NCI-H82 (cell line): Measurements from ENCODE around the gene FGFRL1.
"Not testable (repeated sequence)": the region's sequence is repeated elsewhere in the genome, so short reads cannot be mapped to it uniquely, and the experiment has no call there.

Source experiments
- DNase-seq: peaks from one replicate; lab custom pipeline; 2025; lab: John Stamatoyannopoulos, UW

FGFRL1 gene

DNA sequence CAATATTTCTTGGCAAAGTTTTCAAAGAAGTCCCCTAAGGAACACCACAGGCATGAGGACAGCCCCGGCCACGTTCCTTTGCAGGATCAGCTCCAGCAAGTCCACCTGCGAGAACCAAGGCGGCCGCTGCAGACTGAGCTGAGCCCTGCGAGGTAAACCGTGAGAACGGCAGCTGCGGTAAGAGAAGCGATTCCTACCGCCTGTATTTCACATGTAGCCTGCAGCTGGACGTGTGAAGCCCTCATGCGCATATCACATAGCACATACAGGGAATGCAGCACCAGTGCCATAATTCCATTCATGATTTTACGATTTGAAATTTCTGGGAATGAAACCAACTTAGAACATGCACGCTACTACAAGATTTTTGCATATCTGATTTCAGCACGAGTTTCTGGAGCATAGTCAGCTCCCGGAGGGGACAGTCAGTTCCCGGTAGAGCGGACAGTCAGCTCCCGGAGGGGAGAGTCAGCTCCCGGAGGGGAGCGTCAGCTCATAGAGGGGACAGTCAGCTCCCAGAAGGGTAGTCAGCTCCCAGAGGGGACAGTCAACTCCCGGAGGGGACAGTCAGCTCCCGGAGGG, 41.7 kb downstream of the FGFRL1 start:
- DNase-seq = no peak

DNA sequence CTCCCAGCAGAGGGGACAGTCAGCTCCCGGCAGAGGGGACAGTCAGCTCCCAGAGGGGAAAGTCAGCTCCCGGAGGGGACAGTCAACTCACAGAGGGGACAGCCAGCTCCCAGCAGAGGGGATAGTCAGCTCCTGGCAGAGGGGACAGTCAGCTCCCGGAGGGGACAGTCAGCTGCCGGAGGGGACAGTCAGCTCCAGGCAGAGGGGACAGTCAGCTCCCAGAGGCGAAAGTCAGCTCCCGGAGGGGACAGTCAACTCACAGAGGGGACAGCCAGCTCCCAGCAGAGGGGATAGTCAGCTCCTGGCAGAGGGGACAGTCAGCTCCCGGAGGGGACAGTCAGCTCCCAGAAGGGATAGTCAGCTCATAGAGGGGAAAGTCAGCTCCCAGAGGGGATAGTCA, 42.5 kb downstream of the FGFRL1 start:
- not testable (repeated sequence) for DNase-seq

DNA sequence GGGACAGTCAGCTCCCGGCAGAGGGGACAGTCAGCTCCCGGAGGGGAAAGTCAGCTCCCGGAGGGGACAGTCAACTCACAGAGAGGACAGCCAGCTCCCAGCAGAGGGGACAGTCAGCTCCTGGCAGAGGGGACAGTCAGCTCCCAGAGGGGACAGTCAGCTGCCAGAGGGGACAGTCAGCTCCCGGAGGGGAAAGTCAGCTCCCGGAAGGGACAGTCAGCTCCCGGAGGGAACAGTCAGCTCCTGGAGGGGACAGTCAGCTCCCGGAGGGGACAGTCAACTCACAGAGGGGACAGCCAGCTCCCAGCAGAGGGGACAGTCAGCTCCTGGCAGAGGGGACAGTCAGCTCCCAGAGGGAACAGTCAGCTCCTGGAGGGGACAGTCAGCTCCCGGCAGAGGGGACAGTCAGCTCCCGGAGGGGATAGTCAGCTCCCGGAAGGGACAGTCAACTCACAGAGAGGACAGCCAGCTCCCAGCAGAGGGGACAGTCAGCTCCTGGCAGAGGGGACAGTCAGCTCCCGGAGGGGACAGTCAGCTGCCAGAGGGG, 43.3 kb downstream of the FGFRL1 start:
- DNase-seq = not testable (repeated sequence)

DNA sequence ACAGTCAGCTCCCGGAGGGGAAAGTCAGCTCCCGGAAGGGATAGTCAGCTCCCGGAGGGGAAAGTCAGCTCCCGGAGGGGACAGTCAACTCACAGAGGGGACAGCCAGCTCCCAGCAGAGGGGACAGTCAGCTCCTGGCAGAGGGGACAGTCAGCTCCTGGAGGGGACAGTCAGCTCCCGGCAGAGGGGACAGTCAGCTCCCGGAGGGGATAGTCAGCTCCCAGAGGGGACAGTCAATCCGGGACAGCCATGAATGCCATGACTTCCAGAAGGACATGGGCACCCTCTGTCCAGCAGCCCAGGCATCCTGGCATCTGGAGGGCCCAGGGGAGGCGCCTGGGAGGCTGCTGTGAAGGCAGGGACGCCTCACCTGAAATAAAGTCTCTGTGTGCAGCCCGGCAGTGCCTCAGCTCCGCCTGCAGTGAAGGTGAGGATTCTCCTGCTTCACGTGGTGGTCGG, 43.8 kb downstream of the FGFRL1 start:
- not testable (repeated sequence) for DNase-seq

DNA sequence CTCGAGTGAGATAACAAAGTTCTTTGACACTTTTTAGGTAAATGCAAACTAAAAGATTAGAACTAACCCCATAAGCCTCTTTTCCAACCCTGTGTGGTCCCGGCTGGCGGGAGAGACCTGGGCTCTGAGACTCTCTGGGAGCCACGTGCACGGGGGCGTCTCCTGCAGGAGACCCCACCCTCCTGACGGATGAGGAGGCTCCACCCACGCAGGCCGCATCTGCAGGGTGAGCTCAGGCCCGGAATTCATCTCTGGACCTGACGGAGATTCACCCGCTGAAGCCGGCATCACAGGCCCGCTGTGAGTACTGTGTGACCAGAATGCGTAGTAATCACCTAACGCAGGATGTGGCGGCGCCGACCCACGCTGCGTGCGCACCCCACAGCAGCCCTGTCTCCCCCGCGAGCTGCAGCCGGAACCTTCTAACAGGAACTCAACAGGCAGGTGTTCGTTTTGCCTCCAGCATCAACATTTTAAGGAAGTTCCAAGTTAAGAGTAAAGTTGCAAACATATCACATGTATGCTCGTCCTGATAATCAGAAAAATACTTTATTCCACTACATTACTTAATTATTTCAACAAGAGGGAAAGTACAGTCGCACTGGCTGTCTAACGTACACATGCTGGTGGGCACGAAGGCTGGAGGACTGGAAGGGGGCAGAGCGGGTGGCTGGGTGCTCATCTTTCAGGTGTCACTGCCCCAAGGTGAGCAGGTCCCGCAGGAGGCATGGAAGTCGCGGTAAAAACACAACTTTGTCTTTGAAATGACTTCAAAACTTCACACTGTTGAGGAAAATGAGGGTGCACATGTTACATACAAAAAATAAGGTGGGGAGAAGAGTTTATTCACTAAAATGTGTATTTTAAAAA, 44.5 kb downstream of the FGFRL1 start:
- DNase-seq = peak; percentile 46

DNA sequence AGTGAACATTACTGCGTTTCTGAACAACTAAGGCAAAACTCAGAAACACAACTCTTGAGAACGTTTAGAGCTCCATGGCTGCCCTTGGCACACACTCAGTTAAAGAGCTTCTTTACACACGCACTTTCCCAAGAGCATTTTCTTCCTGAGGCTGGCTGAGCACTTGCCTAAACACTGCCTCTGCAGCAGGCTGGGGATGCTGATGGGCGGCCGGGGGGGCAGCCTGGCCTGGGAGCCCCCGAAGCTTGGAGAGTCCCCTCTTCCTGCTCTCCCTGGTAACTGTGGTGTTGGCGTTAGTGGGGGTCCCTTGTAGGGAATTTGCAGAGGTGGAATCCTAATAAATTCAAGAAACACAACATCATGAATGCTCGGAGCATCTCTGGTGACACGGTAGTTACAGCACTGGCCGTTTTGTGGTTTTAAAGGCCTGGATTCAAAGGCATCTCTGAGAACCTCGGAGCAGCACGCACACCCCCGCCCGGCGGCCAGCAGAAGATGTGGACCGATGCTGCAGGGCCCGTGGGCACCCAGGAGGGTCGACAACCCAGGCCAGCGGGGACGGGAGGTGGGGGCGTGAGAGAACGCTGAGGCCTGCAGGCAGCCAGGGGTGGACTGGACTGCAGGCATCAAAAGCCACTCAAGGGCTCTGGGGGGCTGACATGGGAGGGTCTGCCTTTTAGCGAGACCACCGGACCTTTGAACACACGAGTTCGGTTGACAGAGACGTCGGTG, 45.4 kb downstream of the FGFRL1 start:
- no peak for DNase-seq

DNA sequence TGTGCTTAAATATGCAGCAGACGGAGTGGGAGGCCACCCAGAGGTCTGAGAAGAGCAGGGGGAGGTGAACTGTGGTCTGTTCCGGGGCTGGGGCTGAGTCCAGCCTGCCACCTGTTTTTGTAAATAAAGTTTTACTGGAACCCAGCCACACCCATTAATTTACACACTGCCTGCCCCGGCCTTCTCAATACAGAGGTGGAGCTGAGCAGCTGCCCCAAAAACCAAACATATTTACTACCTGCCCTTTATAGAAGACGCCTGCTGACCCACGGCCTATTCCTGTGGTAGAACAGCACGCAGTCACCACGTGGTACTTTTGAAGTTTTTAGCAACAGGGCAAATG, 45.9 kb downstream of the FGFRL1 start:
- no peak for DNase-seq

DNA sequence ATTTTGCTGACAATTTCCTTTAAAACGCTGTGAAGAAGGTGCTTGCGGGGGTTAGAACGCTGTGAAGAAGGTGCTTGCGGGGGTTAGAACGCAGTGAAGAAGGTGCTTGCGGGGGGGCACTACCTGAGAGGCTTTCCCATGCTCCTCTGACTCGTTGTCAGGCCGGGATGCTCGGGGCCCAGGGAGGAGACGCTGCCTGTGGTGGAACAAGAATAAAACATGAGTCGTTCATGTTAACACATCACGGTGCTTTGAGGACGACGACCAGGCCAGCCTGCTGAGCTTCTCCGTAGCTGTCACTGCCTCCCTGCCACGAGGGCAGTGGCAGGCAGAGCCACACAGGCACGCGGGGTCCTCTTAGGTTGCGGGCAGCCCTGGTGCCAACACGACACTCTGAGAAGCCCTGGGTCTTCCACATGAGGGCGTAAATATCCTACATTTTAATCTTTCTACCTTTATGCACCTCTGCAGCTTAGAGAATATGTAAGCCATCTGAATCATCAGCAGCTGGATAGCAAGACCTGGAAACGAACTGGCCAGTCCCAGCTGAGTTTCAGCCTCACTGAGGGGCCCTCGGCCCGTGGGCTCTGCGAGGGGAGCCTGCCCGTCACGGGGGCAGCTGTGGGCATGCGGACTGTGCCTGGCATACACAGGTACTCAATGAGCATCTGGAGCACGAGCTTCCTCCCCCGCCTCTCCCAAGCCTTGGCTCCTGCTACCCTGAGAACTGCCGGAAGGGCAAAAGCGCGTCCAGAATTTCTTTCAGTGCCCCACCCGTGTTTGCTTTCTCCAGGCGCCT, 47.0 kb downstream of the FGFRL1 start:
- DNase-seq = no peak

DNA sequence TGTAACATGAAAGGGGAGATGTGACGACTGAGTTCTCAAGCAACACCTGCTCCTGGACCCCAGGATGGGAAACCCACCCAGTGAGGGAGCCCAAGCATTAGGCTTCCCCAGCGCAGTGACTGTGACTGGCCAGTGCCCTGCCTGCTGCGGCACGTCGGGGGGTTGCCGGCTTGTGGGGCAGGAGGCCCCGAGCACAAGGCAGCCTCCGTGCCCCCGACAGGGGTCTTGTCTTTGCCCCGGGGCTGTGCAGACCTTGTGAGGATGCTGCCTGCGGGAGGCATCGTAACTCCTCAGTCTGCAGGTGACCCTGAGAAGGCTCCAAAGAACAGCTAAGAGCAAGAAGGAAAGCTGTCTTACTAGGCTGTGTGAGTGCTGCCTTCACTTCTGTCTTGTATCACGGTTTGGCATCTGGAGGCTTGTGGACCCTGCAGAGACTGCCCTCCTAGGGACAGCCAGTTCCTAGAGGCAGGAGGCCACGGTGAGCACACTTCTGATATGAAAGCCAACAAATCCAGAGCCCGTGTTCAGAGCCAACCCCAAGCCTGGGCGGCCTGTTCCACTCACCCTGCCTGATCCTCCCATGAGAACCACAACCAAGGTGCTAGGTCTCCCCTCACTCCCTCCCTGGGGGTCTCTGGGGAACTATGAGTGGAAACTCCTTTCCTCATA, 47.7 kb downstream of the FGFRL1 start:
- DNase-seq = no peak

DNA sequence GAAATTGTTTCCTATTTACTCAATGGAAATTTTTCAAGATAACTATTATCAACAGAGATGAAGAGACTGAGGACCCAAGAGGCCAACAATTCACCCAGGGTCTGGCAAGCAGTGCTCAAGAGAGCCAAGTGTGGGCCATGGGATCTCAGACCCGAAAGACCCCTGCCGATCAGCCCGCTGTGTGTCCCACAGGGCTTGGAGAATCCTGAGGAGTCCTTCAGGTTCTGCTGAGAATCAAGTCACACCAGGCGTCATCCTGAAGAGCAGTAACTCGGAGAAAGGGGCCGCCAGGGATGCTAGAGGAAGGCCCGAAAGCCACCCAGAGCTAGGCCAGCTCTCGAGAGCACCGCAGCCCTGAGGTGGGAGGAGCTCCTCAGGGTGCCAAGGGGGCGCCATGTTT, 48.7 kb downstream of the FGFRL1 start:
- DNase-seq = no peak

DNA sequence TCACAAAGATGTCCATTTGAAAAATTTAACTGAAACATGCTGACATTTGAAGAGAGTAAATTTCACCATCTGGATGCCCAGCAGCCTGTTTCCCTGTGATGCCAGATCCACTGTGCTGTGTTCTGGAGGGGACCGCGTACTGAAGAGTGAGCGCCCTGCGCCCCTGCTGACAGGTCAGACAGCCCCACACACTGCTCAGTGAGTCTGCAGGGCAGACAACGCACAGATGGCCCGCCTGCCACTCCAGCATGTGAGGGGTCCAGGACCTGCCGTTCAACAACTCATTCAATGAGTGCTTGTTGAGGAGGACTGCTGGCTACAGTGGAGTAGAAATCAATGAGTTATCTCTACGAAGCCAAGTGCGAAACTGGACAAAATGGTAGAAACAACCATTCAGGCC, 49.2 kb downstream of the FGFRL1 start:
- DNase-seq = no peak

DNA sequence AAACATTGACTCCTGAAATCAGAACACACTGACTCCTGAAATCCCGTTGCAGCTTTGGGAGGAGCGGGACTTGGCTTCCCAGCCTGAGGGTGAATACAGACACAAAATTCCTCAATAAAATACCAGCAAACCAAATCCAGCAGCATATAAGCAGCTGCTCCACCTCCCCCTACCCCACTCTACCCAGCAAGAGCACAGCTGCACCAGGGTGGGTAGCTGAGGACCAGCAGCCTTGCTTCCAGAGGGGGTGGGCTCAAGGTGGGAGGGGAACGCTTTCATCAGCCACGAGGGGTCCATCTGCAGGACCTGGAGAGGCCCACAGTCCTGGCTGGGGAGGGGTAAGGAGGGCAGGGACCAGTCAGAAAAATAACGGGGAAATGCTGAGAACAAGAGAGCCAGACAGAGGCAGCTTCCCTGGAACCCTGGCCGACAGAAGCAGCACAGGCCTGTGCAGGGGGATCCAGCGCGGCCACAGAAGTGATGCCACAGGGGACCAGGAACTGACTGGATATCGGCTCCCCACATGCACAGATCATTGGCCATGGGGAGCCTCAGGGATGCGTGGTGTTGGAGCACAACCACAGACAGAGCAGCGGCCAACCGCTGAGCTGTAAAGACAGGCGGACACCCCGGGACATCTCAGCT, 49.8 kb downstream of the FGFRL1 start:
- no peak for DNase-seq

DNA sequence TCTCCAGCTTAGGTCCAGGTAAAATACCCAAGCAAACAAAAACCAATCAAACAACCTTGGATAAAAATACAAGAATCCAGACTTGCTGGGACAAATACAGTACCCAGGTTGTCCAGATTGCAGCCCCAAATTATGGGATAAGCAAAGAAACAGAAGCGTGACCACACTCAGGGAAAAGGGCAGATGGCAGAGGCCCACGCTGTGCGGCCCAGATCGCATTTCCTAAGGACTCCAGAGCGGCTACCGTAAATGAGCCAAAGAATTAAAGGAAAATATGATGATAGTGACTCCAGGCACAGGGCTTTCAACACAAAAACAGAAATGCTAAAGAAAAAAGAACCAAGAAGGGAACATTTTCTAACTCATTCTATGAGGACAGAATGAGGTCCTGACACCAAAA, 50.3 kb downstream of the FGFRL1 start:
- DNase-seq = no peak

DNA sequence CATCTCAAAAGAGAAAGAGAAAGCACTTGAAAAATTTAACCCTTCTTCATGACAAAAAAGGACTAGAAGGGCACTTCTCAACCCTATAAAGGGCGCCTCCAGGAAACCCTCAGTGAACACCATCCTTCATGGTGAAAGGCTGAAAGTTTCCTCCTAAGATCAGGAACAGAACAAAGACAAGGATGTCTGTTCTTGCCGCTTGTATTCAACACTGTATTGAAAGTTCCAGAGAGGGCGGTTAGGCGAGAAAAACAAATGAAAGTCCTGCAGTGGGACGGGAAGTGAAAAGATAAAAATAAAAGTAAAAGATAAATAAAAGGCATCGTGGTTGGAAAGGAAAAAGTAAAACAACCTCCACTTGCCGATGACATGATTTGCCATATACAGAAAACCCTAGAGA, 51.0 kb downstream of the FGFRL1 start:
- DNase-seq = no peak

DNA sequence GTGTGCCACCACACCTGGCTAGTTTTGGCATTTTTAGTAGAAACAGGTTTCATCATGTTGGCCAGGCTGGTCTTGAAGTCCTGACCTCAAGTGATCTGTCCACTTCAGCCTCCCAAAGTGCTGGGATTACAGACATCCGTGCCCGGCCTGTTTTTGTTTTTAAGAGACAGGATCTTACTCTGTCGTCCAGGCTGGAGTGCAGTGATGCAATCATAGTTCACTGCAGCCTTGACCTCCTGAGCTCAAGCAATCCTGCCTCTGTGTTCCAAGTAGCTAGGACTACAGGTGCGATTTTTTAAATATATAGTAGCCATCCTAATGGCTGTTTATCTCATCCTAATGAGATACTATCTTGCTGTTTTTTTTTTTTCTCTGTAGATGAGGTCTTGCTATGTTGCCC, 54.3 kb downstream of the FGFRL1 start:
- DNase-seq = no peak

DNA sequence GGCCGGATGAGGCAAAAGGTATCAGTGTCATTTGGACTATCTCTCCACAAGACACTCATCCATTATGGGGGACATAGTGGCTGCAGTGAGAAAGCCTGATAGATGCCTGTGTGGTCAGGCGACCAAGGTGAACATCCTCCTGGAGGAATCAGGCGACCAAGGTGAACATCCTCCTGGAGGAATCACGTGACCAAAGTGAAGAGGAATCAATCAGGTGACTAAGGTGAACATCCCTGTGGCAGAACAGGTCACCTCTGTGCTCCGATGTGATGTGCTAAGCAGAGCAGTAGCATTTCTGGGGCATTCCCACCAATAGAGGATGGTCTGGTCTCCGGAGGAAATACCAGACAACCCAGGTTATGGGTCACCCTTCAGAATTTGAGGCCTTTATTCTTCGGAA, 58.0 kb downstream of the FGFRL1 start:
- DNase-seq = no peak

DNA sequence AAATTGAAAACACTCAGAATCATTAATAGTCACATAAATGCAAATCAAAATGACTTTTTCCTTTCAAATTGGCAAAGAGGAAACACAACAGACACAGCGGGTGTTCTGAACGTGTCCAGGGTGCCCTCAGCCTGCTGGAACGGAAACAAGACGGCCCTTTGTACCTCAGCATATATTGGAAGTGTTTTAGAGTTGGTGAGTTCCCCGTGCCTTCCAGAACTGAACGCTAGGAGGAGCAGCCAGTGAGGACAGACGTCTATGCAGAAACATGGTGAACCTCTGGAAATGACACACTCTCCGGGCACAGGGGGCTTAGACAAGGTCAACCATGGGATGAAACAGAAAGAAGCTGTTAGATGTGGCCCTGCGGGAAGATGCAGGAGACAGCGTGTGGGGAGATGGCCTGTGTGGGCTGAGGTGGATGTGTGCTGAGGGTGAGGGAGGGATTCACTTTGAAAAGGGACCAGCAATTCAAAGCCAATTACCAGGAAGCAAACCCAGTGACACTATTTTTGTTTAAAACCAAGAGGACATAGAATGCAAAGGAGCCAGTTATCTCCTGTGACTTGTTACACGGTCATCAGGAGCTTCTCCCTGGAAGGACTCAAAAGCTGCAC, 61.5 kb downstream of the FGFRL1 start:
- DNase-seq = peak; percentile 49

DNA sequence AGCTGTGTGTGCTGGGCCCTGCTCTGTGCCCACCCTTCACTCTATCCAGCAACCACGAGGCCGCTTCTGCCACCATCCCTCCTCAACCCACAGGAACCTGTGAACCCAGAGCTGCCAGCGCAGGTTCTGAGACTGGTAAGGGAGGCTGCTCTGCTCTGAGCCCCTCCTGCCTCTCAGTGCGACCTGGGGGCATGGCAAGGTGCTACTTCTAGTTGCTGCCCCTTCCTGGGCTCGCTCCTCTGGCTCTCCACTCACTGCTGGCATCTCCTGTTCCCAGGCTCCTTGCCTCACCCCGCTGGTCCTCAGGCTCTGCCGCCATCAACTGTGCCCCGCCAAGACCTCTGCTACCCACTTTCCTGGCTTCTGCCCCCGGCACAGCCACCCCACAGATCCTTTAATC, 62.7 kb downstream of the FGFRL1 start:
- no peak for DNase-seq

DNA sequence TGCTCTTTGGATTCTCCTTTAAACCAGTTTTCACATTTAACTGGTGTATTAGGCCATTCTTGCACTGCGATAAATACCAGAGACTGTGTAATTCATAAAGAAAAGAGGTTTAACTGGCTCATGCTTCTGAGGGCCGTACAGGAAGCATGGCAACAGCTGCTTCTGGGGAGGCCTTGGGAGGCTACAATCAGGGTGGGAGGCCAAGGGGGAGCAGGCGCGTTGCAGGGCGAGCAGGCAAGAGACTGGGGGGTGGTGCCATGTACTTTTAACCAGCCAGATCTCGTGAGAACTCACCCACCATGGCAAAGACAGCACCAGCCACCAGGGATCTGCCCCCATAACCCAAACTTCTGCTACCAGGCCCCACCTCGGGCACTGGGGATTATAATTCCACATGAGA, 63.8 kb downstream of the FGFRL1 start:
- DNase-seq = no peak
